ENCODE data around the gene FAM193B. TPM values are rescaled to one million over a fixed set of nuclear protein-coding genes. Genes with fewer than 3 reads are reported as not detected.

FAM193B gene
- total RNA-seq, 1 experiment from 2014 or later = 43.8 TPM

DNA sequence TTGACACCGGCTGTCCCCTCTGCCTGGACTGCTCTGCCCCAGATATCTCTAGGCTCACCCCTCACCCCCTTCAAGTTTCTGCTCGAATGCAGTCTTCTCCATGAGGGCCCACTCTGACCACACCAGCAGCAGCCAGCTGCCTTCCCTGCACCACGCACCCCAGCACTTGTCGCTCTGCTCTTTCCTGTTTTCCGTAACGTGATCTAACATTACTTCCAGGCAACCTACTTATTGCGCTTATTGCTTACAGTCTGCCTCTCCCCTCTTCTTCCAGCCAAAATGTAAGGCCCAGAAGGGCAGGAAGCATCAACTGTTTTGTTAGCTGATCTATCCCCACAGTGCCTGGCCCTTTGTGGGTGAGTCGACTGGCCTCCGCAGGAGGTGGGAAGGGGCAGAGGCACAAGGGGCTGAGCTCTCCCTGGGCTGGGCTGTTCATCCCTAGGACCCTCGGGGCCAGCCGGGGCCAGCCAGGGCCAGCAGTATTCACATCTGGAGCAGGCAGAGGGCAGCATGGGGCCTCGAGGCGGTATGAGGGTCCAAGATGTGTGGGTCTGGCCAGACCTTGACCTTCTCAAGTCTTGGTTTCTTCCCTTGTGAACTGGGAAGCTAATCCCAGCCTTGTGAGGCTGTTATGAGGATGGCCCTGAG is 69.3 kb downstream of the FAM193B start:
- intact Hi-C loops (cut with micrococcal nuclease; ENCODE audit: unreplicated experiment) = no loop called here
- Histone ChIP-seq H3K27me3 (replicated peaks; ENCODE audit: insufficient read depth, low read depth, low read length, poor library complexity) (no peaks in the 10 kb centered on the region), H3K4me1 (ENCODE audit: insufficient read depth, low read length, poor library complexity, severe bottlenecking) (peaks cover 5% of the 10 kb centered on the region), H3K27ac (ENCODE audit: low read depth, low read length, poor library complexity, severe bottlenecking) (no peak overlapping the region), H3K9me3 (ENCODE audit: low read depth, low read length, poor library complexity, severe bottlenecking) (no peaks in the 10 kb centered on the region), H3K36me3 (ENCODE audit: insufficient read depth, low read length, poor library complexity, severe bottlenecking) (peaks cover 20% of the 10 kb centered on the region), H3K4me3 (ENCODE audit: low read depth, low read length, poor library complexity, severe bottlenecking) (no peak overlapping the region)
- DNase-seq (ENCODE audit: low spot score) = no peak
- ChIA-PET POLR2A (ENCODE audit: low non-redundant PET) (no interaction called here), CTCF (no interaction called here)
- TF ChIP-seq, protein P1, sequence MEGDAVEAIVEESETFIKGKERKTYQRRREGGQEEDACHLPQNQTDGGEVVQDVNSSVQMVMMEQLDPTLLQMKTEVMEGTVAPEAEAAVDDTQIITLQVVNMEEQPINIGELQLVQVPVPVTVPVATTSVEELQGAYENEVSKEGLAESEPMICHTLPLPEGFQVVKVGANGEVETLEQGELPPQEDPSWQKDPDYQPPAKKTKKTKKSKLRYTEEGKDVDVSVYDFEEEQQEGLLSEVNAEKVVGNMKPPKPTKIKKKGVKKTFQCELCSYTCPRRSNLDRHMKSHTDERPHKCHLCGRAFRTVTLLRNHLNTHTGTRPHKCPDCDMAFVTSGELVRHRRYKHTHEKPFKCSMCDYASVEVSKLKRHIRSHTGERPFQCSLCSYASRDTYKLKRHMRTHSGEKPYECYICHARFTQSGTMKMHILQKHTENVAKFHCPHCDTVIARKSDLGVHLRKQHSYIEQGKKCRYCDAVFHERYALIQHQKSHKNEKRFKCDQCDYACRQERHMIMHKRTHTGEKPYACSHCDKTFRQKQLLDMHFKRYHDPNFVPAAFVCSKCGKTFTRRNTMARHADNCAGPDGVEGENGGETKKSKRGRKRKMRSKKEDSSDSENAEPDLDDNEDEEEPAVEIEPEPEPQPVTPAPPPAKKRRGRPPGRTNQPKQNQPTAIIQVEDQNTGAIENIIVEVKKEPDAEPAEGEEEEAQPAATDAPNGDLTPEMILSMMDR (conservative IDR thresholded peaks at IDR 0.05; ENCODE audit: low read depth, low read length) = no peak
- TF ChIP-seq EZH2 (IDR thresholded peaks at IDR 0.05; ENCODE audit: borderline replicate concordance, low read depth, low read length, poor library complexity, severe bottlenecking) = no peak
- BruUV-seq (replicated peaks) = no TSS peak

- ChIA-PET POLR2A (ENCODE audit: low non-redundant PET) (no interaction called here), CTCF (no interaction called here)
- no peak for DNase-seq (ENCODE audit: low spot score)
- peaks cover 20% of the 10 kb centered on the region for H3K36me3 ChIP-seq (ENCODE audit: insufficient read depth, low read length, poor library complexity, severe bottlenecking)
- TF ChIP-seq, protein P1 (conservative IDR thresholded peaks at IDR 0.05; ENCODE audit: low read depth, low read length) = no peak
- no peak for TF ChIP-seq EZH2 (IDR thresholded peaks at IDR 0.05; ENCODE audit: borderline replicate concordance, low read depth, low read length, poor library complexity, severe bottlenecking)
- H3K27me3 ChIP-seq (replicated peaks; ENCODE audit: insufficient read depth, low read depth, low read length, poor library complexity) = no peaks in the 10 kb centered on the region
- no peak overlapping the region for H3K27ac ChIP-seq (ENCODE audit: low read depth, low read length, poor library complexity, severe bottlenecking)
- BruUV-seq (replicated peaks) = no TSS peak
- intact Hi-C loops (cut with micrococcal nuclease; ENCODE audit: unreplicated experiment) = no loop called here
- no peak overlapping the region for H3K4me3 ChIP-seq (ENCODE audit: low read depth, low read length, poor library complexity, severe bottlenecking)
- H3K4me1 ChIP-seq (ENCODE audit: insufficient read depth, low read length, poor library complexity, severe bottlenecking) = no peaks in the 10 kb centered on the region
- H3K9me3 ChIP-seq (ENCODE audit: low read depth, low read length, poor library complexity, severe bottlenecking) = no peaks in the 10 kb centered on the region
Observed at GRCh38 chr5:177483994-177484901, 70.1 kb downstream of the FAM193B start.

GRCh38 chr5:177483042-177483441 is 71.3 kb downstream of the FAM193B start:
- DNase-seq (ENCODE audit: low spot score) = no peak
- ChIA-PET CTCF (interaction anchor here (0.6 kb wide), 1 partner anchor 176 kb away, joined by 5 read pairs; no protein-coding TSS in a partner anchor), POLR2A (ENCODE audit: low non-redundant PET) (no interaction called here)
- Histone ChIP-seq H3K4me3 (ENCODE audit: low read depth, low read length, poor library complexity, severe bottlenecking) (no peak overlapping the region), H3K27me3 (replicated peaks; ENCODE audit: insufficient read depth, low read depth, low read length, poor library complexity) (no peaks in the 10 kb centered on the region), H3K36me3 (ENCODE audit: insufficient read depth, low read length, poor library complexity, severe bottlenecking) (peaks cover 14% of the 10 kb centered on the region), H3K9me3 (ENCODE audit: low read depth, low read length, poor library complexity, severe bottlenecking) (no peaks in the 10 kb centered on the region), H3K4me1 (ENCODE audit: insufficient read depth, low read length, poor library complexity, severe bottlenecking) (no peaks in the 10 kb centered on the region), H3K27ac (ENCODE audit: low read depth, low read length, poor library complexity, severe bottlenecking) (no peak overlapping the region)
- no peak for TF ChIP-seq EZH2 (IDR thresholded peaks at IDR 0.05; ENCODE audit: borderline replicate concordance, low read depth, low read length, poor library complexity, severe bottlenecking)
- TF ChIP-seq, protein P1 (conservative IDR thresholded peaks at IDR 0.05; ENCODE audit: low read depth, low read length) = no peak
- intact Hi-C loops (cut with micrococcal nuclease; ENCODE audit: unreplicated experiment) = no loop called here
- BruUV-seq (replicated peaks) = no TSS peak
